NCI-H2107 treated with DMSO at 0.1 percent for 48 hours (cell line): ENCODE measurements around the gene EVC.
"Not testable (repeated sequence)": the region's sequence is repeated elsewhere in the genome, so short reads cannot be mapped to it uniquely, and the experiment has no call there.

Experiments used
- DNase-seq: peaks from one replicate; lab custom pipeline; 2025; ENCODE audit not compliant: unreplicated experiment; lab: John Stamatoyannopoulos, UW

The EVC gene

GRCh38 chr4:5707778-5708448 is 3.1 kb upstream of the EVC start:
- no peak for DNase-seq

- no peak for DNase-seq
Measured at GRCh38 chr4:5708449-5709206, 2.4 kb upstream of the EVC start, which contains the start of gene EVC2. Gene EVC2 (minus strand): TSS chr4:5708559. CDS start chr4:5708513, 46 bp downstream.

GRCh38 chr4:5709207-5709575 is 1.8 kb upstream of the EVC start:
- DNase-seq: no peak

- DNase-seq: no peak
Measured at GRCh38 chr4:5710065-5710960, 688 bp upstream of the EVC start.

- no peak for DNase-seq
Measured at GRCh38 chr4:5711479-5712184, 631 bp downstream of the EVC start.

- DNase-seq: no peak
Measured at GRCh38 chr4:5712517-5712916, 1.5 kb downstream of the EVC start.

GRCh38 chr4:5712931-5713330 is 1.9 kb downstream of the EVC start:
- DNase-seq: no peak

- DNase-seq: no peak
Measured at GRCh38 chr4:5713861-5714260, 2.9 kb downstream of the EVC start.

GRCh38 chr4:5715357-5715756 is 4.4 kb downstream of the EVC start:
- no peak for DNase-seq

- no peak for DNase-seq
Measured at GRCh38 chr4:5716391-5716790, 5.4 kb downstream of the EVC start.

GRCh38 chr4:5717449-5718158 is 6.6 kb downstream of the EVC start:
- DNase-seq: no peak

- no peak for DNase-seq
Measured at GRCh38 chr4:5718411-5718810, 7.4 kb downstream of the EVC start.

GRCh38 chr4:5719350-5720055 is 8.5 kb downstream of the EVC start:
- DNase-seq: no peak

GRCh38 chr4:5720157-5720850 is 9.3 kb downstream of the EVC start:
- no peak for DNase-seq

- no peak for DNase-seq
Measured at GRCh38 chr4:5720980-5721379, 10.0 kb downstream of the EVC start.

- DNase-seq: no peak
Measured at GRCh38 chr4:5721923-5722322, 10.9 kb downstream of the EVC start.

GRCh38 chr4:5722328-5722727 is 11.3 kb downstream of the EVC start:
- DNase-seq: no peak

- no peak for DNase-seq
Measured at GRCh38 chr4:5724377-5724776, 13.4 kb downstream of the EVC start.

GRCh38 chr4:5728412-5728811 is 17.4 kb downstream of the EVC start:
- not testable (repeated sequence) for DNase-seq
